Lung (tissue), 12 donors: ENCODE measurements around the gene B4GALT6. TPM values are rescaled to one million over a fixed set of nuclear protein-coding genes. Genes with fewer than 3 reads are reported as not detected.

Source experiments
- ATAC-seq: fragments of 200-7000 bp; cut with Tn5 transposase; one replicate; pipeline ENCODE4 v1.9.1; 2020; ENCODE audit warnings: moderate number of reproducible peaks; ENCODE audit not compliant: insufficient read depth, low FRiP score
- DNase-seq, 3 donors: peaks; one replicate each; pipeline ENCODE4 v3.0.0-alpha.2; 2013 to 2017
- H3K27ac ChIP-seq, 2 donors: one replicate each; pipeline ENCODE4 v1.5.1; 2013; ENCODE audit warnings: mild to moderate bottlenecking in 2 of 2, moderate library complexity in 2 of 2, control low read depth in 1 of 2, inconsistent platforms in 1 of 2, low read depth in 1 of 2, low read length in 1 of 2
- H3K27me3 ChIP-seq, 3 donors: one replicate each; pipeline ENCODE4 v1.5.1; 2013; ENCODE audit warnings: low read length in 2 of 3; ENCODE audit not compliant: control insufficient read depth in 3 of 3, insufficient read depth in 3 of 3
- H3K36me3 ChIP-seq, 4 donors: one replicate each; pipeline ENCODE4 v1.5.1; 2013; ENCODE audit warnings: low read length in 4 of 4, mild to moderate bottlenecking in 1 of 4, moderate library complexity in 1 of 4; ENCODE audit not compliant: control insufficient read depth in 4 of 4, insufficient read depth in 4 of 4
- H3K4me1 ChIP-seq, 5 donors: one replicate each; pipeline ENCODE4 v1.5.1; 2013; ENCODE audit warnings: low read length in 5 of 5, mild to moderate bottlenecking in 2 of 5, moderate library complexity in 1 of 5; ENCODE audit not compliant: control insufficient read depth in 5 of 5, insufficient read depth in 5 of 5
- H3K4me3 ChIP-seq: one replicate; pipeline ENCODE4 v1.5.1; 2013; ENCODE audit warnings: mild to moderate bottlenecking, control low read depth, moderate library complexity
- H3K9ac ChIP-seq, 2 donors: one replicate each; pipeline ENCODE4 v1.5.1; 2013; ENCODE audit warnings: low read length in 2 of 2, control low read depth in 1 of 2; ENCODE audit not compliant: insufficient read depth in 1 of 2
- H3K9me3 ChIP-seq, 4 donors: one replicate each; pipeline ENCODE4 v1.5.1; 2013; ENCODE audit warnings: low read length in 3 of 4, mild to moderate bottlenecking in 1 of 4, moderate library complexity in 1 of 4; ENCODE audit not compliant: control insufficient read depth in 4 of 4, insufficient read depth in 3 of 4
- WGBS, 2 donors: extraction: QIAGEN DNeasy Blood & Tissue Kit; methylation state at CpG; one replicate each; pipeline ENCODE4 v1.1.7; 2013; 5-methylcytosine and 5-hydroxymethylcytosine counted together
- polyA plus RNA-seq, 2 donors: library from polyadenylated mRNA; stranded (reverse); fragments of 200-250 nt; gene quantifications; one replicate each; pipeline ENCODE4 v1.2.1, GENCODE V29; 2013
- total RNA-seq, 2 donors: library from RNA; depleted of rRNA in 1 of 2; stranded (reverse); fragments of >200 nt in 1 of 2; gene quantifications; one replicate each; pipeline ENCODE4 v1.2.1, GENCODE V29; 2014 to 2021
- TF ChIP-seq, protein P1 (sequence below): IDR thresholded peaks from 2 replicates; pipeline ENCODE4 v1.5.1; 2012; ENCODE audit warnings: mild to moderate bottlenecking; ENCODE audit errors: control extremely low read depth, extremely low read depth
- donor health status: control.
- donor health status: control.
- donor health status: Bipolar disorder and iron deficiency.
- donor health status: healthy.
- donor health status: DM: yes; HTN: yes; CAD: no.

The B4GALT6 gene
- total and polyA plus RNA-seq, 4 donors = 0.86 to 7.5 (median 3.0) TPM

DNA sequence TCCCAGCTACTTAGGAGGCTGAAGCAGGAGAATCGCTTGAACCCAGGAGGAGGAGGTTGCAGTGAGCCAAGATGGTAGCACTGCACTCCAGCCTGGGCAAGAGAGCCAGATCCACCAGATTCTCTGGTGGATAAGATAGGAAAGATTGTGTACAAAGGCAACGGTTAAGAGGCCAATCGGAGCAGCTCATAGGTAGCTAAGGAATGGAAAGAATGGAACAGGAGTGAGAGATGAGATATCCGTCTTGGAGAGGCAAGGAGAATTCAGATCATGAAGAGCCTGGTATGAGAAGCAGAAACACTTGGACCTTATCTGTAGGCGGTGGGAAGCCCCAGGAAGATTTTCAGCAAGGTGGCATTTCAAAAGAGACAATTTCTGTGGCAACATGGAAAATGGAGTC is 65.6 kb downstream of the B4GALT6 start:
- no peaks in the 10 kb centered on the region for H3K4me1 ChIP-seq
- no peak overlapping the region for H3K9ac ChIP-seq
- no peak overlapping the region for H3K27ac ChIP-seq
- peaks cover 0 to 2% (median 0%) of the 10 kb centered on the region in 3 donors for H3K27me3 ChIP-seq
- DNase-seq (no peak), ATAC-seq (no peak)
- H3K9me3 ChIP-seq = no peaks in the 10 kb centered on the region
- H3K4me3 ChIP-seq = no peak overlapping the region
- H3K36me3 ChIP-seq = no peaks in the 10 kb centered on the region
- 96 to 97% methylated on average over 5 of the region's 5 CpGs for WGBS, 2 donors
- TF ChIP-seq, protein P1, sequence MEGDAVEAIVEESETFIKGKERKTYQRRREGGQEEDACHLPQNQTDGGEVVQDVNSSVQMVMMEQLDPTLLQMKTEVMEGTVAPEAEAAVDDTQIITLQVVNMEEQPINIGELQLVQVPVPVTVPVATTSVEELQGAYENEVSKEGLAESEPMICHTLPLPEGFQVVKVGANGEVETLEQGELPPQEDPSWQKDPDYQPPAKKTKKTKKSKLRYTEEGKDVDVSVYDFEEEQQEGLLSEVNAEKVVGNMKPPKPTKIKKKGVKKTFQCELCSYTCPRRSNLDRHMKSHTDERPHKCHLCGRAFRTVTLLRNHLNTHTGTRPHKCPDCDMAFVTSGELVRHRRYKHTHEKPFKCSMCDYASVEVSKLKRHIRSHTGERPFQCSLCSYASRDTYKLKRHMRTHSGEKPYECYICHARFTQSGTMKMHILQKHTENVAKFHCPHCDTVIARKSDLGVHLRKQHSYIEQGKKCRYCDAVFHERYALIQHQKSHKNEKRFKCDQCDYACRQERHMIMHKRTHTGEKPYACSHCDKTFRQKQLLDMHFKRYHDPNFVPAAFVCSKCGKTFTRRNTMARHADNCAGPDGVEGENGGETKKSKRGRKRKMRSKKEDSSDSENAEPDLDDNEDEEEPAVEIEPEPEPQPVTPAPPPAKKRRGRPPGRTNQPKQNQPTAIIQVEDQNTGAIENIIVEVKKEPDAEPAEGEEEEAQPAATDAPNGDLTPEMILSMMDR = no peak

DNA sequence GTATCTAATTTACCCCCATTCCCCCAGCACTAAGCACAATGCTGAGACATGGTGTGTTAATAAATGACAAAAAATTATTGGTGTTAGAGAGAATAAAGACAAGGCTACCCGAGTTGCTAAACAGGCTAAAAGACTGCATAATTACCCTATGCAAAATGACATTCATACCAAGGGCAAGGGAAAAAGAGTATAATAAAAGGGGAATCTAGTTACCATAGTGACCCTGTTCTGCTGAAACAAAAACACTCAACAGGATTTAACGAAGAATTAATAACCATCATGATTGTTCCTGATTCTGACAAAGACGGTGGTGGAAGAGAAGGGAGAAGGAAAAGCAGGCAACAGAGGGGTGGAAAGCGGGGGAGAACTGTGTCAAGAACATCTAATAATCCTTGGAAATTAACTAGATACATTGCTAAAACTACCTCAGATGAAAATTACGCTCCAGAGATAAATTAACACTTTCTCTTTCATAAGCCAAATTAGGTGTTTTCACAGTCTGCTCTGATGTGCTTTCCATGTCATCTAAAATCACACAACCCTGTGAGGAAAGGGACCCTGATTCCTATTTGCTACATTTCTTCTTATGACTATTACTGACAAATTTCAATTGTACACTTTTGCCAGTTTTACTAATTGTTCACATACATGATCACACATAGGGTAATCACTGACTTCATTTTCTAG is 67.2 kb downstream of the B4GALT6 start:
- 64 to 68% methylated on average over 5 of the region's 5 CpGs for WGBS, 2 donors
- no peaks in the 10 kb centered on the region for H3K9me3 ChIP-seq
- TF ChIP-seq, protein P1 = no peak
- no peaks in the 10 kb centered on the region for H3K4me1 ChIP-seq
- DNase-seq (no peak), ATAC-seq (no peak)
- H3K4me3 ChIP-seq = no peak overlapping the region
- no peaks in the 10 kb centered on the region for H3K36me3 ChIP-seq
- H3K9ac ChIP-seq = no peak overlapping the region
- no peak overlapping the region for H3K27ac ChIP-seq
- H3K27me3 ChIP-seq = peaks cover 0 to 3% (median 0%) of the 10 kb centered on the region in 3 donors

- H3K9ac ChIP-seq = no peak overlapping the region
- DNase-seq (no peak), ATAC-seq (no peak)
- 89 to 97% methylated on average over 4 of the region's 4 CpGs for WGBS, 2 donors
- no peak overlapping the region for H3K4me3 ChIP-seq
- H3K36me3 ChIP-seq = no peaks in the 10 kb centered on the region
- TF ChIP-seq, protein P1 = no peak
- no peak overlapping the region for H3K27ac ChIP-seq
- peaks cover 0 to 2% (median 0%) of the 10 kb centered on the region in 5 donors for H3K4me1 ChIP-seq
- H3K9me3 ChIP-seq = no peaks in the 10 kb centered on the region
- peaks cover 0 to 3% (median 0%) of the 10 kb centered on the region in 3 donors for H3K27me3 ChIP-seq
Observed at GRCh38 chr18:31616586-31616985, 67.8 kb downstream of the B4GALT6 start.

DNA sequence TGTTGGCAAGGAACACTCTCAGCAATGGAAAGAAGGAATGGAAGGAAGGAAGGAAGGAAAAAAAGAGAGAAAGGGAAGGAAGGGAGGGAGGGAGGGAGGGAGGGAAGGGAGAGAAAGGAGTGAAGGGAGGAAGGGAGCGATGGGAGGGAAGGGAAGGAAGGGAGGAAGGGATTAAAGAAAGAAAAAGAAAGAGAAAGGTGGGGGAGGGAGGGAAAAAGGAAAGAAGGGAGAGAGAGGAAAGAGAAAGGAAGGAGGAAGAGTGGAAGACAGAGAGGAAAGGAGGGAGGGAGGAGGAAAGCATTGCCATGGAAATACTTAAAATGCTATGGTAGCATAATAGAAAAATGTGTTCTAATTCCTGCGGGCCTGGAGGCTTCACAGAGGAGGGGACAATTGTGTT is 70.3 kb downstream of the B4GALT6 start:
- Histone ChIP-seq H3K27ac (no peak overlapping the region), H3K4me3 (no peak overlapping the region), H3K36me3 (no peaks in the 10 kb centered on the region), H3K4me1 (peaks cover 0 to 6% (median 0%) of the 10 kb centered on the region in 5 donors), H3K27me3 (peaks cover 0 to 3% (median 0%) of the 10 kb centered on the region in 3 donors), H3K9ac (no peak overlapping the region), H3K9me3 (peaks cover 0 to 1% (median 0%) of the 10 kb centered on the region in 4 donors)
- ATAC-seq (no peak), DNase-seq (no peak)
- TF ChIP-seq, protein P1 = no peak
- WGBS, 2 donors = 81 to 83% methylated on average over 2 of the region's 2 CpGs
